GM12801 (cell line): ENCODE data around the gene AMD1.

Source experiments
- CTCF ChIP-seq: IDR thresholded peaks from one replicate; pipeline ENCODE4 v1.5.1; 2011; ENCODE audit warnings: control low read depth; ENCODE audit not compliant: insufficient read length; ENCODE audit errors: extremely low read depth

Gene AMD1

GRCh38 chr6:110873981-110874879, at the start of gene AMD1:
AMD1 (plus strand) TSS chr6:110874785; CDS start chr6:110875106, 321 bp downstream.
- no peak for TF ChIP-seq CTCF

- no peak for TF ChIP-seq CTCF
Observed at GRCh38 chr6:110826236-110827129, 48.1 kb upstream of the AMD1 start.

GRCh38 chr6:110828396-110828795, 46.2 kb upstream of the AMD1 start:
- no peak for TF ChIP-seq CTCF

- no peak for TF ChIP-seq CTCF
Observed at GRCh38 chr6:110831405-110831804, 43.2 kb upstream of the AMD1 start.

- TF ChIP-seq CTCF: no peak
Observed at GRCh38 chr6:110833831-110834230, 40.8 kb upstream of the AMD1 start.

- no peak for TF ChIP-seq CTCF
Observed at GRCh38 chr6:110841266-110841665, 33.3 kb upstream of the AMD1 start.

GRCh38 chr6:110849781-110850180, 24.8 kb upstream of the AMD1 start:
- TF ChIP-seq CTCF: no peak
